AG09309 (cell line): ENCODE measurements around the gene MRM3.

Experiments used
- DNase-seq: peaks from one replicate; pipeline ENCODE4 v3.0.0-alpha.2; 2010; ENCODE audit warnings: low read depth
- H3K4me3 ChIP-seq: 2 replicates; pipeline ENCODE4 v1.5.1; 2011; ENCODE audit warnings: mild to moderate bottlenecking, low read depth, low read length, moderate library complexity; ENCODE audit not compliant: control insufficient read depth
- TF ChIP-seq, protein P1 (sequence below): IDR thresholded peaks from 2 replicates; pipeline ENCODE4 v1.5.1; 2011; ENCODE audit warnings: mild to moderate bottlenecking, low read depth, low read length, inconsistent platforms; ENCODE audit not compliant: insufficient read depth, control insufficient read depth; ENCODE audit errors: missing control alignments

Gene MRM3

DNA sequence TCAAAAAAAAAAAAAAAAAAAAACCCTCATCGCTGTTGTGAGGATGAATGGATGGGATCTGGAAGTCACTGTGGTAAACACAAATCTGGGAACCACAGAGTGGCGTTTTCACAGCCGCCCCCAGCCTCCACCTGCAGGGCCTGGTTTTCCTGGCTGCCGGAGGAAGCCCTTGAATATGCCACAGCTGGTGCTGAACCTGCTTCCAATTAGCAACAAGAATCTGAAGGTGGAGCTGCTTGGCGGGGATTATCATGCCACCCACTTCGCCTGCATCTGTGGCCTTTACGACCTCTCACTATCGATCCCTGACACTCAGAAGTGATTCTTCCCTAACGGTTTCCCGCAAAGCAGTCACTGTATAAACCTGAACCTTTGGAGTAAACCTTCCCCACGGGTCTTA lies 16.1 kb downstream of the MRM3 start:
- TF ChIP-seq, protein P1, sequence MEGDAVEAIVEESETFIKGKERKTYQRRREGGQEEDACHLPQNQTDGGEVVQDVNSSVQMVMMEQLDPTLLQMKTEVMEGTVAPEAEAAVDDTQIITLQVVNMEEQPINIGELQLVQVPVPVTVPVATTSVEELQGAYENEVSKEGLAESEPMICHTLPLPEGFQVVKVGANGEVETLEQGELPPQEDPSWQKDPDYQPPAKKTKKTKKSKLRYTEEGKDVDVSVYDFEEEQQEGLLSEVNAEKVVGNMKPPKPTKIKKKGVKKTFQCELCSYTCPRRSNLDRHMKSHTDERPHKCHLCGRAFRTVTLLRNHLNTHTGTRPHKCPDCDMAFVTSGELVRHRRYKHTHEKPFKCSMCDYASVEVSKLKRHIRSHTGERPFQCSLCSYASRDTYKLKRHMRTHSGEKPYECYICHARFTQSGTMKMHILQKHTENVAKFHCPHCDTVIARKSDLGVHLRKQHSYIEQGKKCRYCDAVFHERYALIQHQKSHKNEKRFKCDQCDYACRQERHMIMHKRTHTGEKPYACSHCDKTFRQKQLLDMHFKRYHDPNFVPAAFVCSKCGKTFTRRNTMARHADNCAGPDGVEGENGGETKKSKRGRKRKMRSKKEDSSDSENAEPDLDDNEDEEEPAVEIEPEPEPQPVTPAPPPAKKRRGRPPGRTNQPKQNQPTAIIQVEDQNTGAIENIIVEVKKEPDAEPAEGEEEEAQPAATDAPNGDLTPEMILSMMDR, result no peak

DNA sequence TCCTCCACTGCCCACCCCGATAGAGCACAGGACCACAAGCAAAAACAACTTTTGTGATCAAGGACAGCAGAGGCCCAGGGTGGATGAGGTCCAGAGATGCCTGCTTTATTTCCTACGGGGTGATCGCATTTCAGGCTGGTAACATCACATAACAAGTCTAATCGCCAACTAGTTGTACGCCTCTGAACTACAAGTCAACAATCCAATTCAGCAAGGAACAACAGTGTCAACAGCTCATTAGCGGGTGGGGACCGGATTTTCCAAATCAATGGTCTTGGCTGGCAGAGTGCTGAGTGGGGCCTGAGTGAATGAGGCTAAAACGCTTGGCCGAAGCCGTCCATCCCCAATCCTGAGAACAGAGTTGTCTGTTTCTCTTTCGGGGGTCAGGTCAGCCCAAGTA lies 17.1 kb downstream of the MRM3 start:
- no peak for DNase-seq
- no peak overlapping the region for H3K4me3 ChIP-seq
- TF ChIP-seq, protein P1, result no peak

More for the DNA sequence above, 16.1 kb downstream of the MRM3 start:
- no peak for DNase-seq
- H3K4me3 ChIP-seq, result no peak overlapping the region

DNA sequence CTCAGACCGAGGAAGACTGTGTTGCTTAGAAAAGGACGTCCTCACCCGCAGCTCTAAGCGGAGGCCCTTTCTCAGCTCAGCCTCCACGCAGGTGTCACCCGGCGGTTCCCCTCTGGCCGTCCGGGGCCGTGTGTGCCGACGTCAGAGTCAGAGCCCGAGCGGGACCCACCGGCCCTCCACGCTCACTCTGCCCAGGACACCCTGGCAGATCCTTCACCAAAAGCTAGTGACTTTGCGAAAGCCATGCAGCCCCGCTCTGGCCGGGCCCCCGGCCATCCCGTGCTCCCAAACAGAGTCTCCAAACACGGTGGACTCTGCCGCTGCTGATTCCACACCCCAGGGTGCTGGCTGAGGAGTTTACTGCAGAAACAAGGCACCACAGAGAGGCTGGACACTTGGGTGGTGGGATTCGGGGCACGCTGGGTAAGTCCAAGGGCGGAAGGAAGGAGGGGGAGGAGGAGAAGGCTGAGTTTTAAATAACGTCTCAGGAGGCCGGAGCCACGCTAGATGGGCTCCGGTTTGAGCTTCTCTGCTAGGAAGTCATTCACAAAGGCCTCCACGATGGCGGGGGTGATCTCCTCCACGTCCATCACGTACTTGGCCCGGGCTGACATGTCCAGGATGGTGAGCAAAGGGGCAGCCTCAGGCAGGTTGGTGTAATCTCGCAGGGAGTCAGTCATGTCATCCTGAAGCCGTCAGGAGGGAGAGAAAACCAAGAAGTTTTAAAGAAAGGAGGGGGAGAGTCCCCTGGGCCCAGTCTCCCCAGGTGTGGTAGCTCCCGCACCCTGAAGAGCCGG lies 18.5 kb downstream of the MRM3 start:
- no peak for DNase-seq
- TF ChIP-seq, protein P1, result no peak
- H3K4me3 ChIP-seq, result no peak overlapping the region

DNA sequence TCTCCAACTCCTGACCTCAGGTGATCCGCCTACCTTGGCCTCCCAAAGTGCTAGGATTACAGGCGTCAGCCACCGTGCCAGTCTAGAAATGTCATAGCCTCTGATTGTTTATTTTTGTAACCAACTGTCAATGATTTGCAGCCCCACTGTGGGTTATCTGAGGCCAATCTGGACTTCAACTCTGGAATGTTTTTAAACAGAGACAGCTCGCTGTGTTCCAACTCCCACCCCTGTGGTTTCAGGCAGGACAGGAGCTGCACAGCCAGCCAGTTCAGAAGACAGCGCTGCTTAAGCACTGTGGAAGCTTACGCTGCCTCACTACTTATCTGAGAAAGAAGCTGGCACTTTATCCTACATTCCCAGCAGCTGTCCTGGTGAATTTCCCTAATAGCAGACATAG lies 19.5 kb downstream of the MRM3 start:
- no peak overlapping the region for H3K4me3 ChIP-seq
- TF ChIP-seq, protein P1, result no peak
- DNase-seq, result no peak

DNA sequence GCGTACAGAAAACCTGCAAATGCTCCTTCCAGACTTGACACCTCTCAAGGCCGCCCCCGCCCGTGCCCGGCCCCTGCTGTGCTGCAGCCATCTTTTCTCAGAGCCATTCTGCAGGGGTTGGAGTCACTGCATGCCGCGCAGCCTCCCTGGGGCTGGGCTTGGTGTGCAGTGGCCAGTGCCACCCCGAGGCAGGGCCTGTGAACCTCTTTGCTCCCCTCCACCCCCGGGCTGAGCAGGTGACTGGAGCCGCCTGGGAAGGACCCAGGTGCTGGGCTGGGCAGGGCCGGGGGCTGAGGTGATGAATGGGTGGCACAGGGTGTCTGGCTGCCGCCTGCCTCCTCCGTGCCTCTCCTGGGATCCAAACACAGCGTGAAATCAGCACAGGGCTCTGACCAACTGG lies 20.3 kb downstream of the MRM3 start:
- H3K4me3 ChIP-seq, result no peak overlapping the region
- TF ChIP-seq, protein P1, result no peak
- DNase-seq, result no peak

DNA sequence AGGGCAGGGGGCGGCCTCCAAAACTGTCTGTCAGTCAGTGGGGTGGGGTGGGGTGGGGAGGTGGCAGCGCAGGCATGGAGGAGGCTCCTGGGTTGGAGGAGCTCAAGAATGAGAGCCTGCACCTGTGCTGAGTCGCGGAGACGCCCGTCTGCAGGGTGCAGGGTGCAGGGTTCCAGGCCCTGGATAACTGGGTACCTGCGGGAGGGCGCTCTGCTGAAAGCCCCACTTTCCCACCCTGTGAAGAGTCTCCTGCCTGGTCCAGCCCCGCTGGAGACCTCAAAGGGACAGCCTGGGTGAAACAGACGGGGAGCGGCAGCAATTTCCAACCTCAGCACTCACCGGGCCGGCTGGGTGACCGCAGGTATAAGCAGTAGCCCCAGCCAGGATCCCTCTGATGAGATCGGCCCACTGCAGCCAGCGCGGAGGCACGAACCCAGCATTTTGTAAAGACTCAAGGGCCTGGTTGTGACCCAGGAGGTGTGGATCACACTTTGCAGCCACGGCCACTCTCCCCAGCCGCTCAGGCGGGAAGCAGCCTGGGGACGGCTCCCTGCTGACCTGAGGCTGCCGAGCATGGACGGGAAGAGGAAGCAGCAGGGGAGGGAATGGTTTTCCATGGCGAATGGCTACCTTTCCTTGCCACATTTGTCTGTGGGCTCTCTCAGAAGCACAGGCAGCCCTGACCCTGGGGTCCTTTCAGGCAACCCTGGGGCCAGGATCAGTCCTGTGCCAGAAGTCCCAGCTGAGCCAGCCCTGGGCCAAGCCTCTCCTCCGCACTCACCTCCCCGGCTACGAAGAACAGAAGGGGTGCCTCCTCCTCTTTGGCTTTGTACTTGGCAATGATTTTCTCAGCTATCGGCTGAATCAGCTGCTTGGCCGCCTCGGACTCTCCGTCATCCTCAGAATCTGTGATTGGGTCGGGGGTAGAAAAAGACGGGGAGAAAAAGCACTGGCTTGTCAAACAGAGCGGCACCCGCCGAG lies 21.0 kb downstream of the MRM3 start:
- DNase-seq, result no peak
- no peak overlapping the region for H3K4me3 ChIP-seq
- TF ChIP-seq, protein P1, result no peak
